GM19035 (cell line): ENCODE results near the gene EEF1AKMT4.

Experiments used
- ATAC-seq: cut with Tn5 transposase; IDR thresholded peaks from one replicate; pipeline ENCODE4 v1.9.1; 2021; ENCODE audit not compliant: unreplicated experiment

EEF1AKMT4 gene

DNA sequence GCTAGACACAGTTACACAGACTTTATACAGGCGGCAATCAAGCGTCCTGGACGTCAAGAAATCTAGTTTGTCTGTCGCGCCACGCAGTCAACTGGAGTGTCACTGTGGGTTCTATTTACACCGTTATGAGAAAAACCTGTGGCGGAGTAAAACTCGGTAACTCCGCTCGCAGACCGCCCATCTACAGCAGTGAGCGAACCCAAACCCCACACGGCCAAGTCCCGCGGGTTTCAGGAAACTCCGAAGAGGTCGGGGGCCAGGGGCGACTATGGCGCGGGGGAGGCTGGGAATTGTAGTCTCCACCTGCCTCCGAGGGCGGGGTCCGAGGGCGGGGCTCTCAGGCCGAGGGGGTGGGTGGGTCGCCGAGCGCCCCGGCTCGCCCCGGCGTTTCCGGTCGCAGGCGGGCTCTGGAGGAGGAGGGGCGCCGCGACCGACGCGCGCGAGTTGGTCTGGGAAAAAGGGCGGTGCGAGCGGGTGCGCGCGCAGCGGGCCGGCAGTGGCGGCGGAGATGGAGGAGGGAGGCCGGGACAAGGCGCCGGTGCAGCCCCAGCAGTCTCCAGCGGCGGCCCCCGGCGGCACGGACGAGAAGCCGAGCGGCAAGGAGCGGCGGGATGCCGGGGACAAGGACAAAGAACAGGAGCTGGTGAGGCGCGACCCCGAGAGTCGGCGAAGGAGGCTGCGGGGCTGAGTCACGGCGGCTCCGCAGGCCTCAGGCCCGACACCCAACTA is 49.5 kb downstream of the EEF1AKMT4 start, which contains the start of gene PSMD2:
Gene PSMD2 (plus strand): TSS at position 483 of the 729 bp plus-strand sequence. CDS start 26 bp downstream, at position 509.
- peak; percentile 93 for ATAC-seq

DNA sequence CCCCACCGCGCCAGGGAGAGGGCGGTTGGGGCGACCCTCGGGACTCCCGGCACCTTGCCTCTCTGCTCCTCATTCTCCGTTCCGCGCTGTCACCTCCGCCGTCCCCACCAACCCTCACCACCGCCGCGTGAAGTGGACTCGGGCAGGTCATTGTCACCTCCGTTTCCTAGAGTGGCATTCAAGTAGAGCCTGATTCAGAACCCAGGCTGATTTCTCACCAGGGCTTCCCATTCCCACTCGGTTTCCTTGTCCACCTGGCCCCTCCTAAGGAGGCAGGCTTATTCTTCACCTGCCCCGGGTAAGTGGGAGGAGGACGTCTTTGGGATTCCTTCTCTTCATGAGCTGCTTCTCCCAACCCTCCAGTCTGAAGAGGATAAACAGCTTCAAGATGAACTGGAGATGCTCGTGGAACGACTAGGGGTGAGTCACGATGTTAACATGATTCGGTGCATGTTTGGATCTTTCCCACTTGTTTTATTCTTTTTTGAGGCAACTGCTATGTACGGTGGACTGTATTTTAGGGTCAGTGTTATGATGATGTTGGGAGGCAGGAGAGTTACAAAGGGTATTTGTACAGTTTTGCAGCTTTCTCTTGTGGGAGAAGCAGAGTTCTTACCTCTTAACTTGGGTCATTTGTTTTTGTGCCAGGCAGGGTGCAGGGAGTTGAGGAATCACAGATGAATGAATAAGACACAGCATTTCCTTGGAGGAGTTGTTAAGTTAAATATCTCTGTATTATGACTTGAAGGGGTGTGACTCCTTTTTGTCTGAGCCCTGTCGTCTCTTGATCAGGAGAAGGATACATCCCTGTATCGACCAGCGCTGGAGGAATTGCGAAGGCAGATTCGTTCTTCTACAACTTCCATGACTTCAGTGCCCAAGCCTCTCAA is 50.3 kb downstream of the EEF1AKMT4 start:
- no peak for ATAC-seq

DNA sequence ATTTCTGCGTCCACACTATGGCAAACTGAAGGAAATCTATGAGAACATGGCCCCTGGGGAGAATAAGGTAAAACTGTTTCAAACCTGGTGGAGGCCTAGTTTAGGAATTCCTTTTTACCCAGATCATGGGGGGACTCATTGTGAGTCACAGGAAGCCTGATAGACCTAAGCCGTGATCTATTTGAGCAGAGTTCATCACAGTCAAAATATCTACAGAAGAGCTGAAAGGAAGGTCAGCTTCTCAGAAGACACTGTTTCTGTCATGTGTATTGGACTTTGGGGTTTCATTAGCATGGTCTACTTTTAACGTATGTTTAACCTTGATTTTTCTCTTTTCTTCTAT is 50.9 kb downstream of the EEF1AKMT4 start:
- ATAC-seq: no peak

DNA sequence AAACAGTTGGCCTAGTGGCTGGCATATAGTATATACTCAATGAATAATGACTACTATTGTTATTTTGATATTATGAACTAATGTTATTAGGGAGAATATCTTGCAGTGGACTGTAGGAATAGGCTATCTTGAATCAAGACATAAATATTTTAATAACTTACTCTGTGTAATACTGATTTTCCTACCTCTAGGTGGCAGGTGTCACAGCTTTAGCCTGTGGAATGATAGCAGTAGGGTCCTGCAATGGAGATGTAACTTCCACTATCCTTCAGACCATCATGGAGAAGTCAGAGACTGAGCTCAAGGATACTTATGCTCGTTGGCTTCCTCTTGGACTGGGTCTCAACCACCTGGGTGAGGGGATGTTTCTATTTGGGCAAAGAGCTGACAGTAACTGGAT is 56.1 kb downstream of the EEF1AKMT4 start:
- ATAC-seq: no peak

DNA sequence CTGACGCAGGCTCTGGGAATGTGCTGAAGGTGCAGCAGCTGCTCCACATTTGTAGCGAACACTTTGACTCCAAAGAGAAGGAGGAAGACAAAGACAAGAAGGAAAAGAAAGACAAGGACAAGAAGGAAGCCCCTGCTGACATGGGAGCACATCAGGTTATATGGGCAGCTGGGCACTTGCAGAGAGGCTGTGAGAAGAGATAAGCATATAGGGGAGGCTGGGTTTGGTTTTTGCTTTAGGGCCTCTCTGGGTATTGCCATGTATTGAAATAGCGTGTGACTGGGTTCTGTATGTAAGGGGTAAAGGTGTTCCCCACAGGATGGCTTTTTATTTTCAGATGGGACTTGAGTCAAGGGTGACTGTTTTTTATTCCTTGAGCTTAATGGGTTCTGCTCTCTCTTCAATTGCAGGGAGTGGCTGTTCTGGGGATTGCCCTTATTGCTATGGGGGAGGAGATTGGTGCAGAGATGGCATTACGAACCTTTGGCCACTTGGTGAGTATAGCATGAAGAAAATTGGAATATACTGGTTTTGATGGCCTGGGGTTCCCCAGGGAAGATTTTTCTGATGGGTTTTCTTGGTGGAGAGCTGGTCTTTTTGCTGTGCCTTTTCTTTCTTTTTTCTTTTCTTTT is 57.0 kb downstream of the EEF1AKMT4 start:
- ATAC-seq: no peak

DNA sequence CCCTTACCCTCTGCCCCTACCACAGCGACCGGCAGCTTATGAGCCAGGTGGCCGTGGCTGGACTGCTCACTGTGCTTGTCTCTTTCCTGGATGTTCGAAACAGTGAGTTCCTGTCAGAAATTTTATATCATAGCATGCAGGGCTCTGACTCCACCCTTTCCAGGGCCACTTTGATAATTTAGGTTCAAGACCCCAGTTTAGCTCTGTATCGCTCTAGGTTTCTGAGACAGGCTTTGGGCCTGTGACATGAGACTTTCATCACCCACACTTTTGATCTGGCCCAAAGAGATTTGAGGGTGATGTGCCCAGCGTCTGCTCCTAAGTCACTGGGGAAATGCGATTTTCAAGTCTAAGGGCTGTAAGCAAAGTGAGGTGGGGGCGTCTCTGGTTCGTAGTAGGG is 58.4 kb downstream of the EEF1AKMT4 start:
- no peak for ATAC-seq
